Measurements from ENCODE around the gene ROBO4.

Gene ROBO4
- 0 to 0.38 (median 0.02) reads per million in 18 experiments for total RNA-seq

DNA sequence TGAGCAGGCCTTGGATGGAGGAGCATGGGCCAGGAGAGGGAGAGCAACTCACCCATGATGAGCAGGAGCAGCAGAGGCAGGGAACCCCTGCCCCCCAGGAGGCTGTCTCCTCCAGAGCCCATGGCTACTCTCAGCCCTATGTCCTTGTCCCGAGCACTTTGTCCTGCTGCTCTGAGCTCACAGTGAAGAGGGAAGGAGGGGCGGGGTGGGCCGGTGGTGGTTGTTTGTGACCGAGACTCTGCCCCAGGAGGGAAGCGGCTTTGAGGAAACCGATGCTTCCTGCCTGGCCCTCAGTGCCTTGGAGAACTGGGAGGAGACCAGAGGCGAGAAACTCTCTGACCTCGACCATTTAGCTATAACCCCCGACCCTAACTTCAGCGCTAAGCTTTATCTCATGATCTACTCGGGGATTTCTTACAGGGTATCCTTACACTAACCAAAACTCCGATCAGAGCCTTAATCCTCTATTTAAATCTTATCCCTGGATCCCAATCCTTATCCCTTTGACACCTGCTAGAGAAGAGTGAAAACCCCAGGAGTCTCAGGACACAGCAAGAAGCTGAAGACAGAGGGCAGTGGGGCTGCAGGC is at the start of gene ROBO4:
Gene ROBO4, minus strand, starts transcription at position 192 of the 589 bp plus-strand sequence. Its CDS starts 70 bp downstream, at position 122.
- DNase-seq: peak in 1 of 2 donors; percentile 32

DNA sequence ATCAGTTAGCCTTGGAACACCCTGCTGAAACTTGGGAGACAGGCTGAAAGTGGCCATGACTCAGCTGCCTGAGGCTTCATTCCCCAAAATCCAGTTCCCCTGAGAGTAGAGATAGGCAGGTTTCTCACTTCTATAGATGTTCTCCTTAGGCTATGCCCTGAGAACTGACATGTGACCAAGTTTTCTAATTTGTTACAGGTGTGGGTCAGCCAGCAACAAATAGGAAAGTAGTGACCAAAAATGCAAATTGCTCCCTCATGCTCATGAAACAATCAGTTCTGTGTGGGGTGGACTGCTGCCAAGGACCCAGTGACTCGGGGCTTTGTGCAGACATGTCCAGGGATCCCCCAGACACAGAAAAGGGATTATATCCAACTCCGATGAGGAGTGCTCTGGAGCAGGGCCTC is 49.1 kb upstream of the ROBO4 start:
- DNase-seq: no peak

DNA sequence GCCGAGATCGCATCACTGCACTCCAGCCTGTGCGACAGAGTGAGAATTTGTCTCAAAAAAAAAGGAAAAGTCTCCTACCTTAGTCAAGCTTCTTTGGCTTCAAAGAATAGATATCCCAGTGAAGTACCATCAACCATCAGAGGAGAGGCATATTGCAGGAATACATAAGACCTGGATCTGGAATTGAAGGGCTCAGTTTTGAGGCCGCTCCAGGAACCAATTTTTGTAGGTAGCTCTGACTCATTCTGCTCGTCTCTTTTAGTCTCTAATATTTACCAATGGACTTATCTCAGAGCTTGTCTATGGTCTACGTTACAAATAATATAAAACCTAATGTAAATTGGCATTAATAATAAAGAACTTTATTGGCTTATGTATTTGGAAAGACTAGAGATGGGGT is 48.2 kb upstream of the ROBO4 start:
- DNase-seq: no peak

DNA sequence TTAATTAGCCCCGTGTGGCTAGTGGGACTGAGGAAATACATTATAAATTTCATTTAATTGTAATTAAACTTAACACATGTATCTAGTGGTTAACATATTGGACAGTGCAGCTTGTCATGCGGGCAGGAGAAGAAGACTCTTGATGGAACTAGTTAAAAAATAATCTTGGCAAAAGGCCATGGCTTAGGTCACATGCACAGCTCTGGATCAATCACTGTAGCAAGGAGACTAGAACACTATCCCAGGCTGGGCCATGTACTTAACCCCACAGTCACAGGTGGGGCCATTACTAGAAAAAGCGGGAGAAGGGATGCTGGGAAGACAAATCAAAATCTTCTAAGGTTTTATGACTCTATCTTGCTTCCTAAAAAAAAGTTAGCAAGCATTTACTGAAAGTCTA is 46.9 kb upstream of the ROBO4 start:
- DNase-seq: no peak

DNA sequence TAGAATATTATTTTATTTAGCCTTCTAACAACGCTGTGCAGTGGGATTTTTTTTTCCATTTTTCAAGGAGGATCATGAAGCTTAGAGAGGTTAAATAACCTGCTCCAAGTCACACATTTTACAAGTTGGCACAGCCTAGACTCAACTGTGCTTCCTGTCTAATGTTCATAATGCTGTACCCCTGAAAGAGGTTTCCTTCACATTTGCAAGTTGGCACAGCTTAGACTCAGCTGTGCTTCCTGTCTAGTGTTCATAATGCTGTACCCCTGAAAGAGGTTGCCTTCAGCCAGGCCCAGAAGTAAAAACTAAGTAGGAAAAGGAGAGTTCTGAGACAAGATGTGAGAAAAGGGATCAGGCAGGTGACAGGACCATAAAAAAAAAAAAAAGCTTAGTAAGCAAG is 46.1 kb upstream of the ROBO4 start:
- no peak for DNase-seq

GRCh38 chr11:124943254-124943616 is 45.6 kb upstream of the ROBO4 start:
- DNase-seq: no peak

- no peak for DNase-seq
Measured at GRCh38 chr11:124942466-124943253, 45.0 kb upstream of the ROBO4 start.

GRCh38 chr11:124941703-124942102 is 44.0 kb upstream of the ROBO4 start:
- DNase-seq: no peak

DNA sequence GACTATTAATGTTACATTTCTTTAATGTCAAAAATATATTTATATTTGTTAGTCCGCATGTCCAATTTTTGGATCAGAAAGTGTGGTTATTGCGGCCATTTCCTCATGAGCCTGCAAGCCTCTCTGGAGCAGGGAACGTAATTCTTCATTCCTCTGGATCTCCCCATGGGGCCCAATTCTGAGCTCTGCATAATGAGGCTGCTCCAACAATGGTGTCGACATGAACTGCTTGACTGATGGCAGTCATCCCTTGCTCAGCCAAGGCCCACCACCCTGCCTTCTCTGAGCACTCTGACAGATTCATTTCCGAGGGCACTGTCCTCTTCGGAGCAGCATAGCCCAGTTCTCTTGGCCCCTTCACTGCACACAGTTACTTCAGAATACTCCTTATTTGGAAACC is 41.3 kb upstream of the ROBO4 start:
- DNase-seq: no peak

GRCh38 chr11:124938206-124938765 is 40.6 kb upstream of the ROBO4 start:
- DNase-seq: no peak

GRCh38 chr11:124937336-124937935 is 39.8 kb upstream of the ROBO4 start:
- DNase-seq: no peak

GRCh38 chr11:124935548-124936514 is 38.2 kb upstream of the ROBO4 start, which contains the start of gene HEPACAM:
Gene HEPACAM (minus strand): TSS chr11:124936047. CDS start chr11:124936006, 41 bp downstream.
- DNase-seq: no peak

DNA sequence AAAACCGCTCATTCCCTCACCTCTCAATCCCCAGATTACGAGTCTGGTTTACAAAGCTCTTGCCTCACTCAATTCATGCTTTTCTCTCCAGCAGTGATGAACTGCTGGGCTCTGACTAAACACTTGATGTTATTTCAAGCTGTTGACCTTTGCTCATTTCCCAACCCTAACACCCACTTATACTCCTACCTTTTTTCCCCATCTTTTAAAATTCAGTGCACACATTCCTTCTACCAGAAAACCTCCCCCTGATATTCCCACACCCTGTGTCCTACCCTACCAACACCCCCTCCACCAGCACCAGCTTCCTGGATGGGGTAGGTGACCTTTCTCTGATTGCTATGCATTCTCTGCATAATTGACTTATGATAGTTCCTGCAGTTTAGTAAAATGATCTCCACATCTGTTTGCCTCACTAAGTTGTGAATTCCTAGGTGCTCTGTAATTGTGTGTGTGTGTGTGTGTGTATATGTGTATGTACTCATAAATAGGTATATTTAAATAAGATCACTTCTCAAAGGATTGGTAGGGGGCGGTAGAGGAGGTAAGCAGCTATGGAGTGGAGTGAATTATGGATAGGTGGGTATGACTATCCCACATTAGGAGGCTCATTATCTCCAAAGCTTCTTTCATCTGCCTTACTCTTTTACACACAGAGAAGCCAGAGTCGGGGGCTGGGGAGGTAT is 37.3 kb upstream of the ROBO4 start:
- DNase-seq: peak; percentile 48 to 68

DNA sequence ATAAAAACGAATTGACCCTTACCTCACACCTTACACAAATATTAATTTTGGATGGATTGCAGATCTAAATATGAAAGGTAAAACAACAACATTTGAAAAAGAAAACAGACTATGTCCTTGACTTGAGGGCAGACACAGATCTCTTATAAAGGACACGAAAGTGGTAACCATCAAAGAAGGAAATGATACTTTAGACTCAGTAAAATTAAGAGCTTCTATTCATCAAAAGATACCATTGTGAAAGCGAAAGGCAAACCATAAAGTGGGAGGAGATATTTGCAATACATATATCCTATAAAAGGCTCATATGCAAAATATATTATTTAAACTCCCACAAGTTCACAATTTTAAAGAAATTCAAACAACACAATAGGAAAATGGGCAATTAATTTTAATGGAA is 33.1 kb upstream of the ROBO4 start:
- no peak for DNase-seq

DNA sequence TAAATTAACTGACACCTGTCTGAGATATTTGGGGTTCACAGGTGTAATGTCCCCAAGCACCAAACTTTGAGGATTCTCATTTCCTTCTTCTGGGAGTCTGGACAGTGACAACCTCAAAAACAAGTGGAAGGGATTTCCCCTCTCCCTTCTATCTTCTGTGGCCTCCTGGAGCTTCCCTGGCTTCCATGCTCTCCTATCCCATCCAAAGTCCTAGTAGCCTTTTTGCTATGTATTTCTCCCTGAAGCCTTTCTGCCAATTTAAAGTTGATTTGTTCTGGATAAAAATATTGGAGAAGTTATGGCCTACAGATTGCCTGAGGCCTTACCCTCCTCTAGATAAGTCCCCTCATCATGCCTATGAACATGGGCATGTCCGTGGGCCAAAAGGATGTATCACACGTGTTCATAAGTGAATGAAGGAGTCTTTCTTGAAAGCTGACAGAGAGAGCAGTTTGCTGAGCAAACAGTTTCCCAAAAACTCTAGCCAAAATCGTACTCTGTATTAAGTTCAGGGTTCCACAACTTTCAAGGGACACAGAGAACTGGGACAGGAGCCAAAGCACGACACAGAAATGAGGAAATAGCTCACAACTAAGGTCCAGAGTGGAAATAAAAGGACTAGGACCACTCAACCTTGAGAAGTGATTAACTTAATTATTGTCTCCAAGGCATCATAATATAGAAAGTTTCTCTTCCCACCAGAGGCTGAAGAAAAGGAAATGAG is 31.4 kb upstream of the ROBO4 start:
- DNase-seq: no peak

DNA sequence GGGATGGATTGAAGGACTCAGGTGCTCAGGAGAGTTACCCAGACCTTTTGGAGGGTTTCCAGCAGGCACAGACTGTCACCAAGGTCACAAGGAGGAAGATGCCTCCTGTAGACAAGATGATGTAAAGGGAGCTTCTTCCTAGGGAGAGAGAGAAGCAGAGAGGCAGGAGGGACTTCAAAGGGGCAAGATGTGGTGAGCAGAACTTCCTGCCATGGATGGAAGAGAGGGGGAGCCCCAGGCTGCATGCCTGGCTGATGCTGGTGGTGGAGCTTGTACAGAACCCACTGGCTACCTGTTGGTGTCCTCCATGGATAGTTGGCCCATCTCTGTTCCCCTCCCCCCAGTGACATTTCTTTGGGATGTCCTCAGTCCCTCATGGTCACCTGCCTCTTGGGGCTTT is 25.6 kb upstream of the ROBO4 start:
- DNase-seq: no peak

DNA sequence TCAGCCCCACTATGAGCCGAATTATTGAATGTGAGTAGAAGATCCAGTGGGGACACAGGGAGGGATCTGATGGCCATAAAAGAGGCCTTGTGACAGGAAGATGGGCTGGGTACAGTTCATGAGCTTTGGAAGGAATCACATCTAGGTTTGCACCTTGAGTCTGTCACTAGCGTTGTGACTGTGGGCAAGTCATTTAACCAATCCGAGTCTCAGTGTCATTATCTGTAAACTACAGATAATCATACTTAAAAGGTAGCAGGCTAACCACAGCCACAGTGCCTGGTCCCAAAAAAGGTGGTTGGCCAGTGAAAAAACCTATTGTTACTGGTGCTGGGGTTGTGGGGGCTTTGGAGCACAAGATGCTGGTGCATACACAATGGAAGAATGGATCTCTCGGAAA is 25.2 kb upstream of the ROBO4 start:
- no peak for DNase-seq

- DNase-seq: peak; percentile 69 to 83
Measured at GRCh38 chr11:124920870-124921609, 23.4 kb upstream of the ROBO4 start.

- DNase-seq: no peak
Measured at GRCh38 chr11:124920356-124920755, 22.7 kb upstream of the ROBO4 start.

DNA sequence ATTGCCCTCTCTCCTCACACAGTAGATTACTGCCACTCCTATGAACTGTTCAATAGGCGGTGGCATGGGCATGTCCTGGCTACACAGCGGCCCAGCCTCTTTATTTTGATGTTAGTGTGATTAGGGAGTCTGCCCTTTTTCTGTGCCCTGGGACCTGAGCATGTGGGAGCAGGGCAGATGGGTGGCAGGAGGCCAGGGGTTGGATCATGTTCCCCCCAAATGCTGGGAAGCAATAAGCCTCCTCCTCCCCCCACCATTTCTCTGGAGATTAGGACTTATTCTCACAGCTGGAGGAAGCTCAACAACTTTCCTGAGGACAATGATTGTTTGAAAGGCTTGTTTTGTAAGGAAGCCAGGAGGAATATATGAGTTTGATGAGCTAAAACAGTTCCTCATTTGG is 22.2 kb upstream of the ROBO4 start:
- no peak for DNase-seq
